Stomach (tissue), 19 donors: ENCODE results near the gene FGF7. TPM values are rescaled to one million over a fixed set of nuclear protein-coding genes. Genes with fewer than 3 reads are reported as not detected.
A peak's percentile ranks its signal among the peaks of the same experiment; 100 is the strongest.

Source experiments
- DNase-seq, 2 donors: peaks; one replicate each; pipeline versions ENCODE4 v3.0.0 to v3.0.0-alpha.2; 2013 to 2019
- H3K27ac ChIP-seq, 5 donors: fragments of 200-600 bp in 4 of 5; sonication (generic) in 4 of 5; one replicate each; pipeline ENCODE4 v1.5.1; 2013 to 2019; ENCODE audit warnings: mild to moderate bottlenecking in 1 of 5, moderate library complexity in 1 of 5
- H3K27me3 ChIP-seq, 3 donors: fragments of 200-600 bp; sonication (generic); one replicate each; pipeline ENCODE4 v1.5.1; 2017 to 2019; ENCODE audit warnings: mixed run types in 1 of 3
- H3K36me3 ChIP-seq, 4 donors: fragments of 200-600 bp; sonication (generic); 1 replicate in 3 of 4; 2 replicates in 1 of 4; pipeline ENCODE4 v1.5.1; 2016 to 2019
- H3K4me1 ChIP-seq, 4 donors: fragments of 200-600 bp; sonication (generic); one replicate each; pipeline ENCODE4 v1.5.1; 2016 to 2019
- H3K4me3 ChIP-seq, 4 donors: fragments of 200-600 bp; sonication (generic) in 3 of 4; one replicate each; pipeline ENCODE4 v1.5.1; 2016 to 2019; ENCODE audit warnings: mild to moderate bottlenecking in 1 of 4
- H3K9me3 ChIP-seq, 4 donors: fragments of 200-600 bp; sonication (generic); one replicate each; pipeline ENCODE4 v1.5.1; 2016 to 2019
- CTCF ChIP-seq, 7 experiments: fragments of 450-650 bp in 4 of 7; fragments of 200-600 bp in 3 of 7; sonication (generic) in 3 of 7; IDR thresholded peaks; one replicate each; pipeline ENCODE4 v1.5.1; 2016 to 2019; ENCODE audit warnings: antibody characterized with exemption in 7 of 7, control low read depth in 2 of 7, mild to moderate bottlenecking in 1 of 7
- EP300 ChIP-seq: sonication (generic); formaldehyde crosslinking; IDR thresholded peaks from one replicate; pipeline ENCODE4 v1.6.1; 2017; ENCODE audit warnings: antibody characterized with exemption
- POLR2A ChIP-seq, 4 donors: fragments of 450-650 bp; IDR thresholded peaks; one replicate each; pipeline ENCODE4 v1.6.1; 2016; ENCODE audit warnings: antibody characterized with exemption in 4 of 4, control low read depth in 2 of 4, mild to moderate bottlenecking in 1 of 4, moderate library complexity in 1 of 4
- POLR2AphosphoS5 ChIP-seq, 3 donors: sonication (generic); formaldehyde crosslinking; IDR thresholded peaks; one replicate each; pipeline ENCODE4 v1.6.1; 2016; ENCODE audit warnings: antibody characterized with exemption in 3 of 3
- WGBS, 5 donors: extraction: QIAGEN DNeasy Blood & Tissue Kit in 3 of 5; methylation state at CpG; one replicate each; pipeline versions ENCODE4 v1.1.5 to v1.1.7; 2013 to 2018; 5-methylcytosine and 5-hydroxymethylcytosine counted together
- intact Hi-C: fragments of 100-400 bp; cut with DNase I; formaldehyde crosslinking; loops from one replicate; pipeline ENCODE4 v1.15.1; 2023; ENCODE audit warnings: low total_unique reads
- long read RNA-seq, 10 donors: transcript quantifications; one replicate each; lab custom pipeline, GENCODE V29; 2026
- polyA plus RNA-seq, 3 donors: library from polyadenylated mRNA; stranded (reverse); fragments of 200-250 nt; gene quantifications; one replicate each; pipeline ENCODE4 v1.2.3, GENCODE V29; 2013
- total RNA-seq, 5 donors: library from RNA; depleted of rRNA; stranded (reverse); fragments of >200 nt; gene quantifications; one replicate each; pipeline versions ENCODE4 v1.1.0 to v1.2.3, GENCODE V29; 2014 to 2016
- donor health status: healthy with polysubstance abuse.
- donor health status: Bipolar disorder and iron deficiency.
- donor health status: healthy.

The FGF7 gene
- total RNA-seq = 10 to 100 TPM in 4 of 5 donors, 1 to 10 TPM in 1; 2.6 to 55.1 (median 33.9) TPM
- 10 to 100 TPM in 2 of 3 donors, 1 to 10 TPM in 1; 5.7 to 35.8 (median 26.3) TPM for polyA plus RNA-seq
- long read RNA-seq, donor 1, full-length matches to known transcripts = 3 of 3 reads
- long read RNA-seq, donor 1, partial matches to known transcripts = 0 of 3 reads
- long read RNA-seq, donor 1, other reads (novel, unspliced or antisense) = 0 of 3 reads
- long read RNA-seq, donor 2, full-length matches to known transcripts = 5 of 10 reads
- long read RNA-seq, donor 2, partial matches to known transcripts = 5 of 10 reads
- long read RNA-seq, donor 2, other reads (novel, unspliced or antisense) = 0 of 10 reads
- long read RNA-seq, donor 3, full-length matches to known transcripts = 3 of 3 reads
- long read RNA-seq, donor 3, partial matches to known transcripts = 0 of 3 reads
- long read RNA-seq, donor 3, other reads (novel, unspliced or antisense) = 0 of 3 reads
- long read RNA-seq, donor 4, full-length matches to known transcripts = 3 of 3 reads
- long read RNA-seq, donor 4, partial matches to known transcripts = 0 of 3 reads
- long read RNA-seq, donor 4, other reads (novel, unspliced or antisense) = 0 of 3 reads
- long read RNA-seq, donor 5, full-length matches to known transcripts = 12 of 12 reads
- long read RNA-seq, donor 5, partial matches to known transcripts = 0 of 12 reads
- long read RNA-seq, donor 5, other reads (novel, unspliced or antisense) = 0 of 12 reads
- long read RNA-seq, donor 6, full-length matches to known transcripts = 6 of 11 reads
- long read RNA-seq, donor 6, partial matches to known transcripts = 0 of 11 reads
- long read RNA-seq, donor 6, other reads (novel, unspliced or antisense) = 5 of 11 reads
- long read RNA-seq, donor 7, full-length matches to known transcripts = 17 of 17 reads
- long read RNA-seq, donor 7, partial matches to known transcripts = 0 of 17 reads
- long read RNA-seq, donor 7, other reads (novel, unspliced or antisense) = 0 of 17 reads
- long read RNA-seq, donor 8, full-length matches to known transcripts = 8 of 8 reads
- long read RNA-seq, donor 8, partial matches to known transcripts = 0 of 8 reads
- long read RNA-seq, donor 8, other reads (novel, unspliced or antisense) = 0 of 8 reads
- long read RNA-seq, donor 9, full-length matches to known transcripts = 9 of 14 reads
- long read RNA-seq, donor 9, partial matches to known transcripts = 5 of 14 reads
- long read RNA-seq, donor 9, other reads (novel, unspliced or antisense) = 0 of 14 reads
- long read RNA-seq, donor 10, full-length matches to known transcripts = 1 of 1 reads
- long read RNA-seq, donor 10, partial matches to known transcripts = 0 of 1 reads
- long read RNA-seq, donor 10, other reads (novel, unspliced or antisense) = 0 of 1 reads

GRCh38 chr15:49423021-49423420, at the start of gene FGF7:
TSS of gene FGF7 (plus strand) at chr15:49423242. CDS start at chr15:49424298, 1,056 bp downstream.
- 32 to 50% (median 41%) methylated on average over 4 of the region's 4 CpGs for WGBS, 5 donors
- Histone ChIP-seq H3K27me3 (no peaks in the 10 kb centered on the region), H3K9me3 (no peaks in the 10 kb centered on the region), H3K4me3 (peak within 1 kb of the TSS; percentile 39 to 45 (median 41)), H3K27ac (peak within 1 kb of the TSS in 4 of 5 donors; percentile 57 to 72 (median 60)), H3K36me3 (no peaks in the 10 kb centered on the region), H3K4me1 (peaks cover 0 to 9% (median 0%) of the 10 kb centered on the region in 4 donors)
- intact Hi-C loops = no loop called here
- peak in 2 of 3 donors; percentile 48 to 49 for TF ChIP-seq POLR2AphosphoS5 (IDR thresholded peaks at IDR 0.05)
- TF ChIP-seq POLR2A (IDR thresholded peaks at IDR 0.05) = no peak
- no peak for TF ChIP-seq CTCF (IDR thresholded peaks at IDR 0.05)
- TF ChIP-seq EP300 = no peak
- DNase-seq = peak in 1 of 2 donors; percentile 68

- Histone ChIP-seq H3K27me3 (no peaks in the 10 kb centered on the region), H3K4me1 (no peaks in the 10 kb centered on the region), H3K27ac (no peak overlapping the region), H3K9me3 (no peaks in the 10 kb centered on the region), H3K4me3 (no peak overlapping the region), H3K36me3 (no peaks in the 10 kb centered on the region)
- 73 to 90% (median 89%) methylated on average over 4 of the region's 4 CpGs for WGBS, 5 donors
- intact Hi-C loops = no loop called here
- TF ChIP-seq EP300 = no peak
- TF ChIP-seq POLR2A (IDR thresholded peaks at IDR 0.05) = no peak
- no peak for TF ChIP-seq CTCF (IDR thresholded peaks at IDR 0.05)
- no peak for TF ChIP-seq POLR2AphosphoS5 (IDR thresholded peaks at IDR 0.05)
- DNase-seq = no peak
Measured at GRCh38 chr15:49379996-49380395, 43.0 kb upstream of the FGF7 start.

- TF ChIP-seq POLR2A (IDR thresholded peaks at IDR 0.05) (no peak), EP300 (no peak), CTCF (IDR thresholded peaks at IDR 0.05) (no peak), POLR2AphosphoS5 (IDR thresholded peaks at IDR 0.05) (no peak)
- no peak for DNase-seq
- Histone ChIP-seq H3K27ac (no peak overlapping the region), H3K36me3 (no peaks in the 10 kb centered on the region), H3K4me3 (no peak overlapping the region), H3K27me3 (no peaks in the 10 kb centered on the region), H3K4me1 (no peaks in the 10 kb centered on the region), H3K9me3 (no peaks in the 10 kb centered on the region)
- intact Hi-C loops = no loop called here
- WGBS, 5 donors = 65 to 80% (median 72%) methylated on average over 5 of the region's 5 CpGs
Measured at GRCh38 chr15:49380912-49381311, 42.1 kb upstream of the FGF7 start.

- Histone ChIP-seq H3K27me3 (no peaks in the 10 kb centered on the region), H3K36me3 (no peaks in the 10 kb centered on the region), H3K9me3 (no peaks in the 10 kb centered on the region), H3K27ac (no peak overlapping the region), H3K4me1 (no peaks in the 10 kb centered on the region), H3K4me3 (no peak overlapping the region)
- no peak for TF ChIP-seq CTCF (IDR thresholded peaks at IDR 0.05)
- TF ChIP-seq EP300 = no peak
- no peak for TF ChIP-seq POLR2AphosphoS5 (IDR thresholded peaks at IDR 0.05)
- no peak for TF ChIP-seq POLR2A (IDR thresholded peaks at IDR 0.05)
- intact Hi-C loops = no loop called here
- DNase-seq = no peak
Measured at GRCh38 chr15:49382394-49382793, 40.6 kb upstream of the FGF7 start.
